Activated B cell treated with CpG ODN at 0.5 μM for 24 hours (primary cell): ENCODE data around the gene RSPH6A. TPM values are rescaled to one million over a fixed set of nuclear protein-coding genes. Genes with fewer than 3 reads are reported as not detected.

Source experiments
- ATAC-seq: fragments of 200-7000 bp; cut with Tn5 transposase; one replicate; pipeline ENCODE4 v1.10.0; 2021; ENCODE audit warnings: low read depth, mild to moderate bottlenecking, moderate library complexity
- CTCF ChIA-PET: fragments of 350-600 bp; sonication (Branson Sonifier 250); formaldehyde crosslinking; loops from one replicate; lab custom pipeline; 2021; ENCODE audit warnings: antibody characterized with exemption; lab: Charles Lee
- POLR2A ChIA-PET: fragments of 350-600 bp; sonication (Branson Sonifier 250); formaldehyde crosslinking; loops from one replicate; lab custom pipeline; 2021; ENCODE audit warnings: antibody characterized with exemption; lab: Charles Lee
- DNase-seq: peaks from one replicate; pipeline ENCODE4 v3.0.0; 2022
- H3K27ac Mint-ChIP-seq: one replicate; pipeline ENCODE4 v1.8.0; 2020; ENCODE audit warnings: mixed read lengths
- H3K27me3 Mint-ChIP-seq: one replicate; pipeline ENCODE4 v1.8.0; 2021; ENCODE audit warnings: mixed read lengths
- H3K36me3 Mint-ChIP-seq: one replicate; pipeline ENCODE4 v1.8.0; 2021; ENCODE audit warnings: low read depth, mixed read lengths
- H3K4me1 Mint-ChIP-seq: one replicate; pipeline ENCODE4 v1.8.0; 2021; ENCODE audit warnings: mixed read lengths
- H3K4me3 Mint-ChIP-seq: one replicate; pipeline ENCODE4 v1.8.0; 2020; ENCODE audit warnings: mild to moderate bottlenecking, mixed read lengths
- H3K9me3 Mint-ChIP-seq: one replicate; pipeline ENCODE4 v1.8.0; 2020; ENCODE audit warnings: mixed read lengths
- CTCF ChIP-seq: fragments of 200-600 bp; IDR thresholded peaks from one replicate; pipeline ENCODE4 v1.8.0; 2022; ENCODE audit warnings: antibody characterized with exemption, mild to moderate bottlenecking
- intact Hi-C: fragments of 100-400 bp; cut with micrococcal nuclease; formaldehyde crosslinking; loops from one replicate; pipeline ENCODE4 v1.15.1; 2024
- total RNA-seq: library from RNA; stranded (reverse); gene quantifications from 2 replicates; pipeline ENCODE4 v1.2.3, GENCODE V29; 2022

RSPH6A gene
- total RNA-seq, 1 donor from 2014 or later, result 0.51 TPM

- Mint-ChIP-seq H3K4me1 (no peaks in the 10 kb centered on the region), H3K27me3 (no peaks in the 10 kb centered on the region), H3K36me3 (peaks cover 92% of the 10 kb centered on the region), H3K4me3 (no peak overlapping the region), H3K27ac (no peak overlapping the region), H3K9me3 (no peaks in the 10 kb centered on the region)
- intact Hi-C loops, result no loop called here
- ATAC-seq, result no peak
- DNase-seq, result no peak
- ChIA-PET POLR2A (no interaction called here), CTCF (interaction anchor here (1.2 kb wide), 1 partner anchor 27 kb away, joined by 3 read pairs; no protein-coding TSS in a partner anchor)
- TF ChIP-seq CTCF, result no peak
Observed at GRCh38 chr19:45825917-45826893, 11.1 kb upstream of the RSPH6A start.

- no peak overlapping the region for H3K4me3 Mint-ChIP-seq
- intact Hi-C loops, result no loop called here
- no peak overlapping the region for H3K27ac Mint-ChIP-seq
- H3K9me3 Mint-ChIP-seq, result no peaks in the 10 kb centered on the region
- ATAC-seq (no peak), DNase-seq (no peak)
- TF ChIP-seq CTCF, result no peak
- CTCF ChIA-PET, result no interaction called here
- H3K27me3 Mint-ChIP-seq, result no peaks in the 10 kb centered on the region
- H3K4me1 Mint-ChIP-seq, result no peaks in the 10 kb centered on the region
- POLR2A ChIA-PET, result no interaction called here
- peaks cover 91% of the 10 kb centered on the region for H3K36me3 Mint-ChIP-seq
Observed at GRCh38 chr19:45825263-45825605, 10.1 kb upstream of the RSPH6A start.

GRCh38 chr19:45824531-45825262 is 9.6 kb upstream of the RSPH6A start:
- H3K27me3 Mint-ChIP-seq, result no peaks in the 10 kb centered on the region
- no peaks in the 10 kb centered on the region for H3K4me1 Mint-ChIP-seq
- DNase-seq (no peak), ATAC-seq (no peak)
- no peak overlapping the region for H3K4me3 Mint-ChIP-seq
- peaks cover 91% of the 10 kb centered on the region for H3K36me3 Mint-ChIP-seq
- intact Hi-C loops, result no loop called here
- POLR2A ChIA-PET, result interaction anchor here (0.6 kb wide), 1 partner anchor 1424 kb away, joined by 3 read pairs; no protein-coding TSS in a partner anchor
- CTCF ChIA-PET, result interaction anchor here (1.0 kb wide), 1 partner anchor 11 kb away, joined by 3 read pairs; no protein-coding TSS in a partner anchor
- H3K27ac Mint-ChIP-seq, result no peak overlapping the region
- TF ChIP-seq CTCF, result no peak
- H3K9me3 Mint-ChIP-seq, result no peaks in the 10 kb centered on the region

- Mint-ChIP-seq H3K4me1 (no peaks in the 10 kb centered on the region), H3K36me3 (peaks cover 91% of the 10 kb centered on the region), H3K9me3 (no peaks in the 10 kb centered on the region), H3K27ac (no peak overlapping the region), H3K4me3 (no peak overlapping the region), H3K27me3 (no peaks in the 10 kb centered on the region)
- ChIA-PET CTCF (interaction anchor here (1.0 kb wide), 1 partner anchor 10 kb away, joined by 3 read pairs; no protein-coding TSS in a partner anchor), POLR2A (interaction anchor here (0.6 kb wide), 1 partner anchor 1424 kb away, joined by 3 read pairs; no protein-coding TSS in a partner anchor)
- TF ChIP-seq CTCF, result no peak
- DNase-seq (no peak), ATAC-seq (no peak)
- intact Hi-C loops, result no loop called here
Observed at GRCh38 chr19:45824041-45824471, 8.9 kb upstream of the RSPH6A start.
